Measurements from ENCODE around the gene IL36B.

DNA sequence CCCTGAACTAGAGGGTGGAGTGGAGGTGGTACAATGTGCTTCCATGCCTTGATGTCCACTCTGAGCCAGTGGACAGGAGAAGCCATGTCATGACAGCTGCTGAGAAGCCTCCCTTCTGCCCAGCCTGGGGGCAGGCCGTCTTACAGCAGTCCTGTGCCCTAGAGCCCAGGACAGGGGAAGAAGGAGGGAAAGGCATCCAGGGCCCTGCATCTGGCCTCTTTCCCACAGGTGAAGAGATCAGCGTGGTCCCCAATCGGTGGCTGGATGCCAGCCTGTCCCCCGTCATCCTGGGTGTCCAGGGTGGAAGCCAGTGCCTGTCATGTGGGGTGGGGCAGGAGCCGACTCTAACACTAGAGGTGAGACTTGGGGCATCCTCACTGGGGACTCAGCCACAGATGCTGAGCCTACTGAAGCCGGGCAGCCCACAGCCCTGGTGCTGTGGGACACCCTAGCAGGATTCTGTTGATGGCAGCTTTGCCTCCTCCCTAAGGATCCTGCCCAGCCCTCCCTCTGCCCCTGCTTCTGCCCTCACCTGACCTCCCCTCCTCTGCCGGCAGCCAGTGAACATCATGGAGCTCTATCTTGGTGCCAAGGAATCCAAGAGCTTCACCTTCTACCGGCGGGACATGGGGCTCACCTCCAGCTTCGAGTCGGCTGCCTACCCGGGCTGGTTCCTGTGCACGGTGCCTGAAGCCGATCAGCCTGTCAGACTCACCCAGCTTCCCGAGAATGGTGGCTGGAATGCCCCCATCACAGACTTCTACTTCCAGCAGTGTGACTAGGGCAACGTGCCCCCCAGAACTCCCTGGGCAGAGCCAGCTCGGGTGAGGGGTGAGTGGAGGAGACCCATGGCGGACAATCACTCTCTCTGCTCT, 9.5 kb upstream of the IL36B start:
- TF ChIP-seq, protein P1, sequence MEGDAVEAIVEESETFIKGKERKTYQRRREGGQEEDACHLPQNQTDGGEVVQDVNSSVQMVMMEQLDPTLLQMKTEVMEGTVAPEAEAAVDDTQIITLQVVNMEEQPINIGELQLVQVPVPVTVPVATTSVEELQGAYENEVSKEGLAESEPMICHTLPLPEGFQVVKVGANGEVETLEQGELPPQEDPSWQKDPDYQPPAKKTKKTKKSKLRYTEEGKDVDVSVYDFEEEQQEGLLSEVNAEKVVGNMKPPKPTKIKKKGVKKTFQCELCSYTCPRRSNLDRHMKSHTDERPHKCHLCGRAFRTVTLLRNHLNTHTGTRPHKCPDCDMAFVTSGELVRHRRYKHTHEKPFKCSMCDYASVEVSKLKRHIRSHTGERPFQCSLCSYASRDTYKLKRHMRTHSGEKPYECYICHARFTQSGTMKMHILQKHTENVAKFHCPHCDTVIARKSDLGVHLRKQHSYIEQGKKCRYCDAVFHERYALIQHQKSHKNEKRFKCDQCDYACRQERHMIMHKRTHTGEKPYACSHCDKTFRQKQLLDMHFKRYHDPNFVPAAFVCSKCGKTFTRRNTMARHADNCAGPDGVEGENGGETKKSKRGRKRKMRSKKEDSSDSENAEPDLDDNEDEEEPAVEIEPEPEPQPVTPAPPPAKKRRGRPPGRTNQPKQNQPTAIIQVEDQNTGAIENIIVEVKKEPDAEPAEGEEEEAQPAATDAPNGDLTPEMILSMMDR (IDR thresholded peaks at IDR 0.05): no peak
- TF ChIP-seq POLR2A (IDR thresholded peaks at IDR 0.05): no peak

Measured in Peyer's patch (tissue), 4 donors.